ENCODE measurements around the gene ENPP3.

ENPP3 gene

DNA sequence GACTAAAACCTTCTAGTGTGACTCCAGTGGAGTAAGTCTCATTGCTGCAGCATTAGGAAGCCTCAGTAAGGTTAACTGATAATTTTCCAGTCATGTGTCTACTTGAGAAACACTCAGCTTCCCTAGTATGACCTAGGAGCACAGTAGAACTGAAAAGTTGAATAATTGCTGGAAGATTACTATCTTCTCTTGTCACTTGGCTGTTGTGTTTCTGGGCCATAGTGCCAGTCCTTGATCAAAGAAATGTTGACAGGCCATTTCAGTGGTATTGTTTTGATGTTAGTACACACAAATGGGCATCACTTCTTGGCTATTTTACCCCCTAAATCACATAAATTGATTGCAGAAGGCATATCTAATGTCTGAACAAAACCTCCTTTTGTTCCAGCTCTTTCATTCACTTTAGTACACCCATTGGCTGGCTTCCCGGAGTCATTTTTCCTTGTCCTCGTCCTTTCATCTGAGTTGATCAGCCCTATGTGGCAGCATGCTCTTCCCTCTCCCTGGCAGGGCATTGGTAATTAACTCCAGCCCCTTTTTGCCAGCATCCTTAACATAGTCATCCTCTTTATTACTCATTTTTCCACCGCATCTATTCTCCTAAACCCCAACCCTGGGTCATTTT lies 6.0 kb downstream of the ENPP3 start:
- no peak for DNase-seq

DNA sequence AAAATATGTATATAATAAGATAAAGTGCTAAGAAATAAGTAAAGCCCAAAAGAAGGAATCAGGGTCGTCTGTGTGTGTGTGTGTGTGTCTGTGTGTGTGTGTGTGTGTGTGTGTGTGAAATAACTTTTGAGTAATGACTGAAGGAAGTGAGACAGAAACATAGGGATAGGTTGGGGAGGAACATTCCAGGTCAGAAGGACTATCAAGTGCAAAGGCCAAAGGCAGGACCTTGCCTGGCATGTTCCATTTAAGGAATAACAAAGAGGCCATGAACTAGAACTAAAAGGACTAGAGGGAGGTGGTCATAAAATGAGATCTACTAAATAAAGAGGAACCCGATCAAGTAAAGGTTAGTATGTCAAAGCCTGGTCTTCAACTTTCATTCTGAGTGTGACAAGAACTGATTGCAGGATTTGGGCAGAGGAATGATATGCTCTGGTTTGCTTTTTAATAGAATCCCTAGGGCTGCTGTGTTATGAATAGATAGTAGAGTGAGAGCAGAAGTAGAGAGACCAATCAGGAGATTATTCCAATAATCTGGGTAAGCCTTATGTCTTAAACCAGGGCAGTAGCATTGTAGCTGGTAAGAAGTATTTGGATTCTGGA lies 6.9 kb downstream of the ENPP3 start:
- no peak for DNase-seq

DNA sequence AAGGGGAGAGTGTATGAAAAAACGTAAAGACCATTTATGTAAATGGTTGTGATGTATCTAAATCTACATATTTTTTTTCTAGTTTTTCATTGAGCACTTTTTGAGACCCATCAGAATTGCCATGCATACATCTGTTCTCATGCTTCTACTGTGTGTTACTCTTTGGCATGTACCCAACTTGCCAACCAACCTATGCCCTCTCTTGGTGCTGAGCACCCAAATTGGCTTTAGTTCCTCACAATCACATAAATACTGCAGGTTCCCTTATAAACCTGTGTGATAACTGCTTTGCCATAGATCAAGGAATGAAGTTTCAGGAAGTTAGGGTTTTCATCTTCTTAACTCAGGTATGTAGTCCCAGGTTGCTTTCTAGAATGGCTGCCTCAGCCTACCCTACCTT lies 7.8 kb downstream of the ENPP3 start:
- no peak for DNase-seq

DNA sequence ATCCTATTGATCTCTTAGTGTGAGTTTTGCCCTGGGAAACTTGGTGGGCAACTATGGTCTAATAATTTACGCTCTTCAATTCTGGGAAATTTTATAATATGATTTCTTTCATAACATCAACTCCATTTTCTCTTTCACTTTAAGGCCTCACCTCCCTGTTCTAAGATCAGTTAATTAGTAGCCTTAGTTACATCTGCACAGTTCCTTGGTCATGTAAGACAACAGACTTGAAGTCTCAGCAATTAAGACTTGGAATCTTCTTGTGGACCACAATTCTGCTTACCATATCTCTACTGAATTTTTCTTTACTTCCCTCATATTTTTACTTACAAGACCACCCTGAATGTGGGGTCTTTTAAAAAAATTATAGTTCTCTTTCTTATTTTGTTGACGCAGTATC lies 8.7 kb downstream of the ENPP3 start:
- DNase-seq = no peak

DNA sequence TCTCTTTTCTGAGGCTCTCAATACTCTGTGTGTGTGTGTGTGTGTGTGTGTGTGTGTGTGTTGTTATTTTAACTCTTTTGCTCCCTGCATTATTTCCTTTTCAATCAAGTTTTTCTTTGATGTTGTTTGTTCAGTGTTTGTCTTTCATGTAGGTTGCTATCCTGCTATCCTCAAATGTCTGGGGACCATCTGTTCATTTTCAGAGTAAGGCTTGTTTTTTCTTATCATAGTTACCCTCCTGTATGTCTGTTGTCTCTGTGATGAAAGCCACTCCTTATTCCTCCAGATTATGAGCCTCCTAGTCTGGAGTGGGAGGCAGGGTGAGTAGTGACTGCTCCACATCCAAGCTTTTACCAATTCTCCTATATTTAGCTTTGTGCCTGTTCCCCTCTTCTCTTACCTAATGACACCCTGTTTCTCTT lies 9.2 kb downstream of the ENPP3 start:
- no peak for DNase-seq

DNA sequence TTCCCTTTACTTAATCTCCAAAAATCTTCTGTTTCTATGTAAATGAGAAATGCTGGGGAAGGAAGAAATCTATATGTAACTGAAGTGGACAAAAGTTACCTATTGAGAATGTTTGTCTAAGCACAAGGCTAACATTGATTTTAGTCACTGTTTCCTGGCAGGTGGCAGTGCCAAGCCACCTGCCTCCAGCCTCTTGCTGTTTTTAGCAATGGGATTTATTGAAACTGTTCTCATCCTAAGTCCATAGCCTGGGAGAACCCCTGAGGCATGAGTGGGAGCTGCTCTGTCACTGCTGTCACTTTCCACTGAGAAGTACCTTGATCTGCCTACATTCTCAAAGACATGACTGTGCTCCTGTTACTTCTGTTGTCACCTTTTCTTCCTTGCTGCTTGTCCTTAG lies 14.7 kb downstream of the ENPP3 start:
- no peak for DNase-seq

DNA sequence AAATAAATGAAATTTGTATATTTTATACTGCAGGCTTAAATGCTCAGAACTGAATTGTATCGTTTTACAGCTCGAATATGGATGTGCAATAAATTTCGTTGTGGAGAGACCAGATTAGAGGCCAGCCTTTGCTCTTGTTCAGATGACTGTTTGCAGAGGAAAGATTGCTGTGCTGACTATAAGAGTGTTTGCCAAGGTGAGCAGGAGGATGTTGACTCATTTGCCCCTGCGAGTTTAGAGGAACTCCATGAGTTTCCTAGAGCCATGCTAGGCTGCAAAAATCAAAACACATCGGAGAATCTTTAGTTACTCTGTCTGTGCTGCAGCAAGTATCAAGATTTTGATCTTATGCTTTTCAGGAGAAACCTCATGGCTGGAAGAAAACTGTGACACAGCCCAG lies 15.4 kb downstream of the ENPP3 start:
- no peak for DNase-seq

DNA sequence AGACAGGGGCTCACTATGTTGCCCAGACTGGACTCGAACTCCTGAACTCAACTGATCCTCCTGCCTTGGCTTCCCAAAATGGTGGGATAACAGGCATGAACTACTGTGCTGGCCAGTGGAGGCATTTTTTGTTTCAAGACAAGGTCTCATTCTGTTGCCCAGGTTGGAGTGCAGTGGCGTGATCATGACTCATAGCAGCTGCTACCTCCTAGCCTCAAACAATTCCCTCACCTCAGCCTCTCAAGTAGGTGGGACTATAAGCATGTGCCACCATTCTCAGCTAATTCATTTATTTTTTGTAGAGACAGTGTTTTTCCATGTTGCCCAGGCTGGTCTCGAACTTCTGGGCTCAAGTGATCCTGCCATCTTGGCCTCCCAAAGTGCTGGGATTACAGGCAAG lies 17.2 kb downstream of the ENPP3 start:
- DNase-seq = no peak

DNA sequence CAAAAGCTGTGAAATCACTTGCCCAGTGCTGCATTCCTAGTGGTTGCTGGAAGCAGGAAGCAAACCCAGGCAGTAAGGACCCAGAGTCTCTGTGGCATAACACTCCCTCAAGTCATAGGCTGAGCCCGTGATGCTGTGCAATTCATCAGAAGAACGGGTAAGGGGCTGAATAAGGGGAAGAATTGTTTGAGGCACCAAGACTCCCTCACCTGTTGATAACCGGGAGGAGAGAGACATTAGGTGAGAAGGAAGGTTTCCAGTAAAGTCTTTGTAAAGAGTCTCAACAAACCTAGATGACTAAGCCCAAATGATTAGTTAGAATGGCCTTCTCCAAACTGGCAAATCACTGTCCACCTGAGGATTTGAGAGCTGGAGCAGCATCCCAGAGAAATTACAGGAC lies 18.3 kb downstream of the ENPP3 start:
- DNase-seq = no peak

DNA sequence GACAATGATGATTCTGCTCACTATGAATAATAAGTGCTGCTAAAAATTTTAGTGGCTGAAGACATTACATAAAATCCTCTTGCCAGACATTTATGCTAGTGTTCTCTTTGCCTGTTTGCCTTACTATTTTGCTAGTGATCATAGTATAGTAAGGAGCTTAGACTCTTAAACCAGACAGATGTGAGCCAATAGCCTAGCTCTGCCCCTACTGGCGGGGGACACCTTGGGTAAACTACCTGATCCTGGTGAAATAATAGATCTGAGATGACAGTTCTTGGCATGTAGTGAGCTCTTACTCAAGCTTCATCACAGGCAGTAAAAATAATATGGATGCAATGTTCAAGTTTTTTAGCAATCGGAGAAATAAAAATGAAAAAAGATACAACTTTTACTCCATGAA lies 18.8 kb downstream of the ENPP3 start:
- DNase-seq = no peak

DNA sequence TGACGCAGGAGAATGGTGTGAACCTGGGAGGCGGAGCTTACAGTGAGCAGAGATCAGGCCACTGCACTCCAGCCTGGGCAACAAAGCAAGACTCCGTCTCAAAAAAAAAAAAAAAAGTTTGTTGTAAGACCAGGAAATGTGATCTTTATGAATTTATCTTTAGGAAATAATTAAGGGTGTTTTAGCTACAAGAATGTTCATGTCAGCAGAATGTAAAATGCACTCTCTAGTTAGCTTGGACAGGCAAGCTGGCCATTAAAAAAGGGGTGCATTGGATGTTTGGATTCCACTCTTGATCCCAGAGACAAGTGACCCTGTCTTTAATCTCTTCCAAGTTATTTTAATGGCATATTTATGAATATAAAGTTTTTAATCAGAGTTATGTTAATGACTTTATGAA lies 19.6 kb downstream of the ENPP3 start:
- no peak for DNase-seq

DNA sequence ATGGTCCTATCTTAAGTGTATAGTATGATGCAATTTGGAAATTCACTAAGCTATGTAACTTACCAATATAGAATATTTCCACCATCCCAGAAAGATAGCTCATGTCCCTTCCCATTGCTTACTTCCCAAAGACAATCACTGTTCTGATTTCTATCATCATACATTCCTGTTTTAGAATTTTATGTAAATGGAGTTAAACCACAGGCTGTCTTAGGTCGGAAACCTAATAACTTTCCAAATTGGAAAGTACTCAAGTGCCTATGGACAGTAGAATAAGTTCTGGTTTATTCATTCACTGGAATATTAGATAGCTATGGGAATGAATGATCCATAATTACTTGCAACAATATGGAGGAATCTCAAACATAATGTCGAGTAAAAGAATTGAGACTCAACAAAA lies 20.1 kb downstream of the ENPP3 start:
- no peak for DNase-seq

DNA sequence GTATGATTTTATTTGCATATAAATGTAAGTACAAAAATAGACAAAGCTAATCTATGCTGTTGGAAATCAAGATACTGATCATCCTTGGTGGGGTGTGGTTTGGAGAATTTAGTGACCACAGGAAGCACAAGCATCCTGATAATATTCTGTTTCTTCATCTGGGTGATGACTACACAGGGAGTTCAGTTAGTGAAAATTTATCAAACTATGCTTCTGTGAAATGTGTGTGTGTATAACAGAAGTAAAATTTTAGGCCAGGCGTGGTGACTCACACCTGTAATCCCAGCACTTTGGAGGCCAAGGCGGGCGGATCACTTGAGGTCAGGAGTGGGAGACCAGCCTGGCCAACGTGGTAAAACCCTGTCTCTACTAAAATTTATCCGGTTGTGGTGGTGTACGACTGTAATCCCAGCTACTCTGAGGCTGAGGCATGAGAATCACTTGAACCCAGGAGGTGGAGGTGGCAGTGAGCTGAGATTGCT lies 20.6 kb downstream of the ENPP3 start:
- no peak for DNase-seq

DNA sequence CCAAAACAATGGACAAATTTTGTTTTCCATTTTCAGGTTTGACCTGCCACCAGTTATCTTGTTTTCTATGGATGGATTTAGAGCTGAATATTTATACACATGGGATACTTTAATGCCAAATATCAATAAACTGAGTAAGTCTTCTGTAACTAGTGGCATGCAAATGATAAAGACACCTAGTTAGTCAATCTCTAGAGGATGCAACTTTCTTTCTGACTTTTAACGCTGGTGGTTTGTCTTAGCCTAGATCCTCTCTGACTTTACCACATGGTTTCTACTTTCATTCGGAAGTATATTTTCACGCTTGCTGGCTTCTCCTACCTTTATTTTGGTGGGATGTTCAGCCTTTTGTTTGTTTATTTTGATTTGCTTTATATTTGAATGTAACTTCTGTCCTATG lies 21.2 kb downstream of the ENPP3 start:
- DNase-seq = no peak

DNA sequence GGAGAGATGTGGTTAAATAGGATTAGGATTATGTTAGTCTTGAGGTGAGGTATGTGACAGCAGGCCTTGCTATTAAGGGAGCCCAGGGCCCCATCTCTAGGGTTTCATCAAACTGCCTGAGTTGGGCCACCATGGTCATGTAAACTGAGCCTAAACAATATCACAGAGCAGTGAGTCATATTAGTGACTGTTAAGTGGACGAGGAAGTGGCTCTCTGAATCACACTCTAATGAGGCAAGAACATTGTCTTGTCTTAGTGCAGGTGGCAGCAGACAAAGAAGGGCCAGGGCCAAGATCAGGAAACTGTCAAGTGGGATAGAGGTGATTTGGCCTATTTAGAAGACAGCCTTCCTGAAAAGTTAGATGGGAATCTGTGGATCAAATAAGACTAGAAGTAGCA lies 23.1 kb downstream of the ENPP3 start:
- no peak for DNase-seq

DNA sequence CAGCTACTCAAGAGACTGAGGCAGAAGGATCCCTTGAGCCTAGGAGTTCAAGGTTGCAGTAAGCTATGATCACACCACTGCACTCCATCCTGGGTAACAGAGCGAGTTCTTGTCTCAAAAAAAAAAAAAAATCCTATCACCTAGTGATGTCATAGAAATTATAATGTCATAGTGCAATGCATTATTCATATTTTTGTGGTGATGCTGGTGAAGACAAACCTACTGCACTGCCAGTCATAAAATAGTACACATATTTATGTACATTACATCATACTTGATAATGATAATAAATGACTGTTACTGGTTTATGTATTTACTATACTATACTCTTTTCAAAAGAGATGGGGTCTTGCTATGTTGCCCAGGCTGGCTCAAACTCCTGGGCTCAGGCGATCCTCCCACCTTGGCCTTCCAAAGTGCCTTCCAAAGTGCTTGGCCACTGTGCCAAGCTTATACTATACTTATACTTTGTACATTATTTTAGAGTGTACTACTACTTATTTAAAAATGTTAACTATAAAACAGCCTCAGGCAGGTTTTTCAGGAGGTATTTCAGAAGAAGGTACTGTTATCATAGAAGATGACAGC lies 26.6 kb downstream of the ENPP3 start:
- no peak for DNase-seq

DNA sequence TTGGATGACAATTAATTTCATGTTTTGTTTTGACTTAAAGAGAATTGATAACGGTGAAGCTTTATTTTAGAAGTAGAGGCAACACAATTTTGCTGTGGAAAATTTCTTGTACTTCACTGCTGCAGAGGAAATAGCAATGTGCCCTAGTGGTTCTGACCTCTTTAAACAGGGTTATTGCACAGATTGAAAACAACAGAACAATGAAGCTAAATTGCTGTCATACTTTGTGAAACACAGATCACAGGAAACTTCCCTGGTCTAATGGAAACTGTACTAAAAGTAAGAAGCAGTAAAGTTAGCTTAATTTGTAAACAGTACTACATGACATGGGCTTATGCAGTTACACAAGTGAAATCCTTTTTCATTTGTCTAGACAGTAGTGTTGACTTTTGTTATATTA lies 32.8 kb downstream of the ENPP3 start:
- DNase-seq = no peak

DNA sequence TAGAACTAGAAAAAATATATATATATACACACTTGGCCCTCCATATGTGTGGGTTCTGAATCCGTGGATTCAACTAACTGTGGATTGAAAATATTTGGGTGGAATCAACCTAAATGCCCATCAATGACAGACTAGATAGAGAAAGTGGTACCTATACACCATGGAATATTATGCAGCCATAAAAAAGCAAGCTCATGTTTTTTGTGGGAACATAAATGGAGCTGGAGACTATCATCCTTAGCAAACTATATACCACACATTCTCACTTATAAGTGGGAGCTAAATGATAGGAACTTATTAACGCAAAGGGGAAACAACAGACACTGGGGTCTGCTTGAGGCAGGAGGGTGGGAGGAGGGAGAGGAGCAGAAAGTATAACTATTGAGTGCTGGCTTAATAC lies 36.1 kb downstream of the ENPP3 start:
- DNase-seq = no peak

DNA sequence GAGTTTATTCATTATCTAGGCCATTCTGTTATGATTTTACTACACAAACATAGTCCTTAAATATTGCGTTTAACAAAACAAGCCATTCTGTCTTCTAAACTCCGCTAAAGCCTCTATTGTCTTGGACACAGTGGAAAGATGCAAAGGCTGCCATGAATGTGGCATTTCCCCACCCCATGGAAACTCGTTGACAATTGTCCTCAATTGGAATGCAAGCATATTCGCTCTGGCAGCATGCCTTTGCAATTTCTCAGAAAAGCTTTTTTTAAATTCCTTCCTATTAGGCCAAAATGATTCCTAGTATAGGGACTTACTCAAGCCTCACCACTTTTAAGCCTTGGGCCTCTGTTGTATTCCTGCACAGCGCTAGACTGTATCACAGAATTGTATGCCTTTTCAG lies 41.3 kb downstream of the ENPP3 start:
- DNase-seq = no peak

DNA sequence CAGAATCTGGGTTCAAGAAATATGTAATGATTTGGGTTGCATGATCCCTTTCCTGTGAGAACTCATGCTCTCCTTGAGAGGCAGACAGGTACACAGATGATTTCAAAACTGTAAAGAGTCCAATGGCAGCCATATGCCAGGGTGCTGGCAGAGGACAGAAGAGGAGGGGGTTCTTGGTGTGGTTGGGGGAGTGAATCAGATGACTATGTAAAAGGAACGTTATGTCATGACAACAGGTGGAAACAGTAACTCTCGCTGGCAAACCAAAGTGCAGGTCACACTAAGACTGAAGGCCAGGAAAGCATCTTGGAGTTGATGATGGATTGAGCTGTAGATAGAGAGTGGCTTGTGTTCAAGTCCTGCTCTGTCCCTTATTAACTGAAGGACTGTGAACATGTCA lies 43.8 kb downstream of the ENPP3 start:
- DNase-seq = no peak

DNA sequence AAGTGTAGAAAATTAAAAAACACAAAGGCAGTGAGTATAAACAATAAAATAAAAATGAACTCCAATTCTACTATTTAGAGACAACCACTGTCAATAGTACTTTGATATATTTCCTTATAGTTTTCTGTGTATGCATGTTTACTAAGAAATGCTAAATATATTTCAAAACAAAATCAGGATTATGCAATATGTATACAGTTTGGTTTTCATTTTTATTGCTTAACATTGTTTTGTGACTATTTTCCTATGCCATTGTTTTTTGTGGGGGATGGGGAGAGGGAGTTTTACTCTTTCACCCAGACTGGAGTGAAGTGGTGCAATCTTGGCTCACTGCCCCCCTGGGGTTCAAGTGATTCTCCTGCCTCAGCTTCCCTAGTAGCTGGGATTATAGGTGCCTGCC lies 44.5 kb downstream of the ENPP3 start:
- no peak for DNase-seq

DNA sequence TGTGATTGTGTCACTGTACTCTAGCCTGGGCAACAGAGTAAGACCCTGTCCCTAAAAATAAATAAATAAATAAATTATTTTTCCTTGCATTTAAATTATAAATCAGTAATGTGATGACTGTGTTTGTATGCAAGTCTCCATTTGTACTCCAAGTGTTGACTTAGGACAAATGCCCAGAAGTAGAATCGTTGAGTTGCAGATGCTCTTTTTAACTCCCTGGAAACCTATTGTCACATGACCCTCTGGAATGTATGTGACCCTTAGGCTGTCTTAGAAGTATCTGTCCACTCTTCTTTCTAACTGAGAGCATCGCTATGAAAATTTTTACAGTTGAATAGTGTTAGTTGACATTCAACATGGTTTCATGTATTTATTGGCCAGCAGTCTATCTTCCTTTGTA lies 45.3 kb downstream of the ENPP3 start:
- no peak for DNase-seq

DNA sequence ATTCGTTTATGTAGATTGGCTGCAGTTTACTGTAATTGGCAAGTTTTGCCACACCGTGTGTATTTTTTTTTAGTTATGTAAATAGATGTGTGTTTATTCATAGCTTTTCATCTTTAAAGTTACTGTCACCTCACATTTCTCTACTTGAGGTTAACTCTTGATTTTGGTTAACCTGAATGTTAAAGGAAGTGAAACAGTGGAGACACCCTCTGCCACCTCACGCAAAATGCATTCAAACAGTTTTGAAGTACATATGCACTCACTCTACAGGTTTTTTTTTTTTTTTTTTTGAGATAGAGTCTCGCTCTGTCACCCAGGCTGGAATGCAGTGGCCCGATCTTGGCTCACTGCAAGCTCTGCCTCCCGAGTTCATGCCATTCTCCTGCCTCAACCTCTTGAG lies 46.4 kb downstream of the ENPP3 start:
- DNase-seq = no peak

DNA sequence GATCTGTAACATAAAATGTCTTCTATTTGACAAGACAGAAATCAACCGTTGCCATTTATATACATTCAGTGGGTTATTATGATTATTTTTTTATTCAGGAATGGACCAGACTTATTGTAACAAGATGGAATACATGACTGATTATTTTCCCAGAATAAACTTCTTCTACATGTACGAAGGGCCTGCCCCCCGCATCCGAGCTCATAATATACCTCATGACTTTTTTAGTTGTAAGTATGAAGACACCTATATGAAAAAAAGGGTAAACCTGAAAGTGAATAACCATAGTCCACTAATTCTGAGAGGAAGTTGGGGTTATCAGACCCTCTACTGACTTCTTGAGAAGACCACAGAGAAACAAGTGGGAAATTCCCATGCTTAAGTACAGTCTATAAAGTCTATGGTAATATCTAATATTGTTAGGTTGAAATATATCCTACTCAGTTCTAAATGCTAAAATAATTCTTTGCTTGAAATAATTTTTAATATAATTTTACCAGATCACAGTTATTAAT lies 48.2 kb downstream of the ENPP3 start:
- DNase-seq = no peak

DNA sequence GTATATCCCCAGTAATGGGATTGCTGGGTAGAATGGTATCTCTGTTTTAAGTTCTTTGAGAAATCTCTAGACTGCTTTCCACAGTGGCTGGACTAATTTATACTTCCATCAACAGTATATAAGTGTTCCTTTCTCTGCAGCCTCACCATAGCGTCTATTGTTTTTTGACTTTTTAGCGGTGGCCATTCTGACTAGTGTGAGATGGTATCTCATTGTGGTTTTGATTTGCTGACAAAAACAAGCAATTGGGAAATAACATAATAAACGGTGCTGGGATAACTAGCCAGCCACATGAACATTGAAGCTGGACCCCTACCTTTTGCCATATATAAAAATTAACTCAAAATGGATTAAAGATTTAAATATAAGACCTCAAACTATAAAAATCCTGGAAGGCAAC lies 49.9 kb downstream of the ENPP3 start:
- DNase-seq = no peak
